Stimulated activated naive CD8-positive, alpha-beta T cell treated with anti-CD3 and anti-CD28 coated beads, Interleukin-15, Interleukin-2, amounts not matched to agents 100 ng/mL and 50 ng/mL, for 24 hours (primary cell): ENCODE results near the gene USP34.
A peak's percentile ranks its signal among the peaks of the same experiment; 100 is the strongest.
"Not testable (repeated sequence)": the region's sequence is repeated elsewhere in the genome, so short reads cannot be mapped to it uniquely, and the experiment has no call there.

Experiments
- H3K27ac Mint-ChIP-seq: one replicate; pipeline ENCODE4 v1.8.0; 2021; ENCODE audit warnings: mild to moderate bottlenecking, mixed read lengths
- H3K27me3 Mint-ChIP-seq: one replicate; pipeline ENCODE4 v1.8.0; 2021; ENCODE audit warnings: mixed read lengths
- H3K36me3 Mint-ChIP-seq: one replicate; pipeline ENCODE4 v1.8.0; 2021; ENCODE audit warnings: low read depth, mixed read lengths
- H3K4me1 Mint-ChIP-seq: one replicate; pipeline ENCODE4 v1.8.0; 2021; ENCODE audit warnings: low read depth, mixed read lengths
- H3K4me3 Mint-ChIP-seq: one replicate; pipeline ENCODE4 v1.8.0; 2021; ENCODE audit warnings: mild to moderate bottlenecking, mixed read lengths
- H3K9me3 Mint-ChIP-seq: one replicate; pipeline ENCODE4 v1.8.0; 2021; ENCODE audit warnings: mixed read lengths

Gene USP34

GRCh38 chr2:61158356-61158955, 312.4 kb downstream of the USP34 start:
- H3K36me3 Mint-ChIP-seq = peaks cover 34% of the 10 kb centered on the region
- no peak overlapping the region for H3K4me3 Mint-ChIP-seq
- H3K27ac Mint-ChIP-seq = no peak overlapping the region
- H3K4me1 Mint-ChIP-seq = no peaks in the 10 kb centered on the region
- H3K9me3 Mint-ChIP-seq = no peaks in the 10 kb centered on the region
- no peaks in the 10 kb centered on the region for H3K27me3 Mint-ChIP-seq

- Mint-ChIP-seq H3K4me3 (no peak overlapping the region), H3K27me3 (no peaks in the 10 kb centered on the region), H3K27ac (no peak overlapping the region), H3K9me3 (no peaks in the 10 kb centered on the region), H3K4me1 (no peaks in the 10 kb centered on the region), H3K36me3 (peaks cover 28% of the 10 kb centered on the region)
Observed at GRCh38 chr2:61157371-61158003, 313.4 kb downstream of the USP34 start.

- Mint-ChIP-seq H3K4me1 (no peaks in the 10 kb centered on the region), H3K36me3 (peaks cover 25% of the 10 kb centered on the region), H3K9me3 (no peaks in the 10 kb centered on the region), H3K27me3 (no peaks in the 10 kb centered on the region), H3K27ac (no peak overlapping the region), H3K4me3 (no peak overlapping the region)
Observed at GRCh38 chr2:61151436-61151835, 319.5 kb downstream of the USP34 start.

GRCh38 chr2:61149074-61149473, 321.8 kb downstream of the USP34 start:
- Mint-ChIP-seq H3K4me1 (peaks cover 10% of the 10 kb centered on the region), H3K36me3 (peaks cover 34% of the 10 kb centered on the region), H3K27ac (no peak overlapping the region), H3K9me3 (no peaks in the 10 kb centered on the region), H3K27me3 (peaks cover 3% of the 10 kb centered on the region), H3K4me3 (no peak overlapping the region)

- H3K27ac Mint-ChIP-seq, H3K4me3 Mint-ChIP-seq, H3K27me3 Mint-ChIP-seq: not testable (repeated sequence)
Observed at GRCh38 chr2:61148091-61148490, 322.8 kb downstream of the USP34 start.

GRCh38 chr2:61145990-61146389, 324.9 kb downstream of the USP34 start:
- no peaks in the 10 kb centered on the region for H3K9me3 Mint-ChIP-seq
- H3K4me3 Mint-ChIP-seq = peak overlapping the region; percentile 70

More at GRCh38 chr2:61148091-61148490, 322.8 kb downstream of the USP34 start:
- not testable (repeated sequence) for H3K4me1 Mint-ChIP-seq, H3K9me3 Mint-ChIP-seq
- H3K36me3 Mint-ChIP-seq = peaks cover 34% of the 10 kb centered on the region

GRCh38 chr2:61144697-61145268, 326.1 kb downstream of the USP34 start:
- Mint-ChIP-seq H3K4me3 (peak overlapping the region; percentile 96), H3K4me1 (peaks cover 10% of the 10 kb centered on the region), H3K27ac (peak overlapping the region; percentile 94), H3K27me3 (peaks cover 3% of the 10 kb centered on the region), H3K9me3 (no peaks in the 10 kb centered on the region), H3K36me3 (peaks cover 24% of the 10 kb centered on the region)

More at GRCh38 chr2:61145990-61146389, 324.9 kb downstream of the USP34 start:
- Mint-ChIP-seq H3K27me3 (peaks cover 3% of the 10 kb centered on the region), H3K4me1 (peaks cover 10% of the 10 kb centered on the region), H3K36me3 (peaks cover 32% of the 10 kb centered on the region), H3K27ac (no peak overlapping the region)

GRCh38 chr2:61141151-61141550, 329.7 kb downstream of the USP34 start:
- Mint-ChIP-seq H3K4me1 (peaks cover 10% of the 10 kb centered on the region), H3K9me3 (no peaks in the 10 kb centered on the region), H3K27me3 (peaks cover 3% of the 10 kb centered on the region), H3K27ac (no peak overlapping the region), H3K4me3 (no peak overlapping the region), H3K36me3 (peaks cover 14% of the 10 kb centered on the region)

- no peaks in the 10 kb centered on the region for H3K9me3 Mint-ChIP-seq
- no peak overlapping the region for H3K27ac Mint-ChIP-seq
- peaks cover 5% of the 10 kb centered on the region for H3K36me3 Mint-ChIP-seq
- no peak overlapping the region for H3K4me3 Mint-ChIP-seq
- H3K27me3 Mint-ChIP-seq = no peaks in the 10 kb centered on the region
- no peaks in the 10 kb centered on the region for H3K4me1 Mint-ChIP-seq
Observed at GRCh38 chr2:61138859-61139258, 332.0 kb downstream of the USP34 start.
